Measurements from ENCODE around the gene PIM3. TPM values are rescaled to one million over a fixed set of nuclear protein-coding genes. Genes with fewer than 3 reads are reported as not detected.

PIM3 gene
- total RNA-seq, 1 experiment from 2014 or later: 183 TPM

DNA sequence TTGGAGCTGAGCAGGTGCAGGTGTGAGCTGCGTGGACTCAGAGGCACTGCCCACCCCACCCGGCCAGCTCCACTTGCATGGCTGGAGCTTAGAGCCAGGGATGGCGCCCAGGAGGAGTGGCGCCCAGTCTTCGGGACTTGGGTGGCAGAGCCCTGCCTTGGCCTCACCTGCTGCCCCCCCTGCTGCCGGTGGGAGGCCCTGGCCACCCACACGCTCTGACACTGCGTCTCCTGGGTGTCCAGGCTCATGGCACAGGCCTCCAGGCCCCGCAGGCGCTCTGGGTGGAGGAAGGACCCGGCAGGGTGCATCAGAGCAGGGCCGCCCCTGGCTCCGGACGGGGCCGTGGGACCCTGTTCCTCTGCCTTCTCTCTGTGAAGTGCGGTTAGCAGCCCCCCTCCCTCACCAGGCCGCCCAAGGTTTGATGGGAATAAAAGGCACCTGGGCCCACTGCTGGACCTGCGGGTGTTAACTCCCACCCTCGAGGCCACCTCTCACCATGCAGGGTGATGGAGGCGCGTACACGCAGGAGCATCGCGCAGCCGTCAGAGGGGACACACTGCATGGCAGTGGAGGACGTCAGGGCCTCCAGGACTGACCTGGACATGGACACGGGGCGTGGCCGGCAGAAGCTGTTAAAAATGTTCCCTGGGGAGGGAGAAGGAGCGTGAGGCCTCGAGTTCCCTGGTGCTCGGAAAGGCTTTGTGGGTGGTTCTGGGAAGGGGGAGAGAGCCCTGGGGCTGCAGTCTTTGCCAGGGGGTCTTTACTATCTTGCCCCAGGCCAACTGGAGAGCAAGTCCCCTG is 40.2 kb downstream of the PIM3 start:
- DNase-seq (ENCODE audit: low spot score): no peak

DNA sequence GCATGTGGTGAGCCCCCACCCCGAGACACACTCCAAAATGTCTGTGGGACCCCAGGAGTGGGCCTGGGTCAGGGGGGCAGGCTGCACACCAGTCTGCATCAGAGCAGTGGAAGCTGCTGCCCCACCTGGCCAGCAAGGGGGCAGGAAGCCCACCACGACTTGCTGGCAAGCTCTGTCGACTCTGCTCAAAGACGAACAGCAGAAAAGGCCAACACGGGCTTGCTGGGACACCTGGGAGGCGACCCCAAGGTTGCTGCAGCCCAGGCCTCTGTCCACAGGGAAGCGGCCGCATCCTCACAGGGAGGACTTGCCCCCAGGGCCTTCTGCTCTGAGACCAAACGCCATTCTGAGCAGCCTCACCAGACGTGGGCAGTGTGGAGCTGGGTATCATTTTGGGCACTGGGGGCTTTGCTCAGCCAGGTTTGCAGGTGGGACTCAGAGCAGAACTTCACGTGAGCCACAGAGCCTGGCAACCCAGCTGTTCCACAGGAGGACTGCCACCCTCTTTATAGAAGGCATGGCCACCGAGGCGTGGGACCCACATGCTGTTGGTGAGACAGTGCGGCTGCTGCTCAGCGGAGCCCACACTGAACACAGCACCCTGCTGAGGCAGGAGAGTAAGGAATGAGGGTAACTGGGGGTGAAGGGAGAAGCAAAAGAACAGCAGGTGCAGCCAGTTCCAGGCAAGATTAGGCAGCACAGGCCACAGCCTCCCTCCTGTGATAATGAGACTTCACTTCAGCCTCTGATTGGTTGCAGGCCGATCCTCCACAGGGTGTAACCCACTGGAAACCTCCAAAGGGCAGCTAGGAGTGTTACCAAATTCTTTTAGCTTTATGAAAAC is 41.0 kb downstream of the PIM3 start:
- DNase-seq (ENCODE audit: low spot score): no peak

GRCh38 chr22:50002791-50003190 is 42.2 kb downstream of the PIM3 start:
- DNase-seq (ENCODE audit: low spot score): no peak

DNA sequence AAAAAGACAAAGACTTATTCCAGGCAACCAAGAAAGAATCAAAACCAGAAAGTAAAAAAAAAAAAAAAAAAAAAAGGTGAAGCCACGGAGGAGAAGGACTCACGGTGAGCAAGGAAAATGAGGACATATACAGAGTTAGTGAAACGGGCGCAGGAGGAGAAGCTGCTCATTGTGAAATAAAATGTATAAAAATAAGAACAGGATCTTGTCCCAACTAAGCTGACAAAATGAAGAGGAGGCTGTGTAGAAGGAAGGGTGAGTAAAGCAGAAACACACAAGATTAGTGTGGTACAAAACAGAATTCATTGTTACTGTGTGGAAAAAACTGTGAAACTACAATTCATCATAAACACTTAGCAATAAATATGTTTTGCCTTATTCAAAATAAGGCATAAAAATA is 44.3 kb downstream of the PIM3 start:
- no peak for DNase-seq (ENCODE audit: low spot score)

DNA sequence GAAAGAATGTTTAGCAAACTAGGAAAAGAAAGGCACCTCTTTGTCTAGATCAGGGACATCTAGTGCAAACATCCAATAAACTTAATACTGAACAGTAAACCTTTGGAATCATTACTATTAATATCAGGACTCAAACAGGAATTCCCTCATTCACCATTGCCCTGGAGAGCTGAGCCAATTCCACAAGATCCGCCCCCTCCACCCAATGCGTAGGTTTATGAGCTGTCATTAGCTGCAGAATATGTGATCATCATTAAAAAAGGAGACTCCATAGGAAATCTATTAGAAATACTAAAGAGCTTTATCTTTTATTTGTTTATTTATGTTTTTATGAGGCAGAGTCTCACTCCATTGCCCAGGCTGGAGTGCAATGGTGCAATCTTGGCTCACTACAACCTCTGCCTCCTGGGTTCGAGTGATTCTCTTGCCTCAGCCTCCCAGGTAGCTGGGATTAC is 46.5 kb downstream of the PIM3 start:
- peak; percentile 52 for DNase-seq (ENCODE audit: low spot score)

DNA sequence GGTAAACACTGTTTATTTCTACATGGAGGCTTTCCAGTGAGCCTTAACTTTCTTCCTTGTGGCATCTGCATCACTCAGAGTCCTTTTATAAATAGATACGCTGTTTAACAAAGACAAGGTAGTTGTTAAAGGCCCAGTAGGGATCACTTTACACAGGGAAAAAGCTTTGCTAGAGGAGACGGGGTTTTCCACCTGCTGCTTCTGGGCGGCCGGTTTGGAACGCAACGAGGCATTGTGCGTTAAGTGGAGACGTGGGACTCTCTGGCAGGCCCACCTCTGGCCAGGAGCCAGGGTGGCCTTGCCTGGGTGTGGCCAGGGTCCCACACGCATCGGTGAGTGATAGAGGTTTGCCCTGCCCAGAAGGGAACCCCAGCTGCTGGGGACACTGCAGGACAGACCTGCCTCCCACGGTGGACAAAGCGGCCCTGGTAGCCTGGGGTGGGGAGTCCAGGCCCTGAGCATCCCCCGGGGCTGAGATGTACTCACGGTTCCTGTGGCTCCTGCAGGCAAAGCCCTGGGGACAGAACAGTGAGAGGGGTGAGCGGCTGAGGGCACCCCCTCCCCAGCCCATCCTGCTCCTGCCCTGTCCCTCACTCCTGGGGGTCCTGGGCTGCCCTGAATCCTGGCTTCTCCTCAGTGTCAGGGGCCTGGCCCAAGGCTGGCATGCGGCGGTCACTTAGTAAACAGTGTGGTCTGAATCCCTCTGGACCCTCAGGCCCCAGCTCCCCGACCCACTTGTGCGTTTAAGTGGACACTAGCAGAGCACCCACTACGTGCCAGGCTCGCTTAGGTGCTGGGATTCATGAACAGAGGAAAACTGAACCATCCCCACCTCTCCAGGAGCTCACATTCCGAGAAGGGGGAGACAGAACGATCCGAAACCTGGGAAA is 47.8 kb downstream of the PIM3 start:
- no peak for DNase-seq (ENCODE audit: low spot score)

- no peak for DNase-seq (ENCODE audit: low spot score)
Observed at GRCh38 chr22:50009251-50009650, 48.7 kb downstream of the PIM3 start.

DNA sequence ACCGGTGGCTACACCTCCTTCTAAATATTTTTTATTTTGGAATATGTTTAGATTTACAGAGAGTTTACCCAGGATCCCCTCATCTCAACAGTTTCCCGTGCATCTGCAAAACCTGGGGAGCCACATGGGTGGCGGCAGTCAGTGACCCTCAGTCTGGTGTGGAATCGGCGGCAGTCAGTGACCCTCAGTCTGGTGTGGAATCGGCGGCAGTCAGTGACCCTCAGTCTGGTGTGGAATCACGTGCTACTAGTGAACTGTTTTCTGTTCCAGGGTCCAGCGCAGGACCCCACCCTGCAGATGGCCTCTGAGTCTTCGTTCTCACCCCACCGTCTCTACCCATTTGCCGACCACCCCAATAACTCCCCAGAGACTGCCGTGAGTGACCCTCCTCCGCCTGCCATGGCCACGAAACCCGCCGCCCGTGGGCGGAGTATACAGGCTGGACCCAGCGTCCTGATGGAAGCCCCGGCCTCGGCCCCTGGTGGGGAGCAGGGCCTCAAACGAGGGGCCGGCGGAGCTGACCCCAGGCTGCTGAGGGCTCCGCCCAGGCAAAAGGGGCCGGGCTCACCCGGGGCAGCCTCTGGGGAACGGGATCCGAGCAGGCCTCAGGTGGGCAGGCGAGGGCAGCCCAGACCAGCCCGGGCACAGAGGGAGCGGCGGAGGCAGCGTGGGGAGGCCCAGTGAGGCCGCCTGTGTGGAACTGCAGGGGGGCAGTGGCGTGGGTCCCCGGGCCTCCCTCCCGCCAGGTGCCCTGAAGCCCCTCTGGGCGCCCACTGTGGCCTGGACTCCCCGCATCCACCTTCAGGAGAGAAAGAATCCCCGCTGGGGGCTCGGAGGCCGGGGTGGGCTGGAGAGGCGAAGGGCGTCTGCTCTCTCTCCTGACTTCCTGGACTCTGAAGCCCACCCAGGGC is 49.4 kb downstream of the PIM3 start:
- no peak for DNase-seq (ENCODE audit: low spot score)

- DNase-seq (ENCODE audit: low spot score): no peak
Observed at GRCh38 chr22:50010676-50011446, 50.3 kb downstream of the PIM3 start.

DNA sequence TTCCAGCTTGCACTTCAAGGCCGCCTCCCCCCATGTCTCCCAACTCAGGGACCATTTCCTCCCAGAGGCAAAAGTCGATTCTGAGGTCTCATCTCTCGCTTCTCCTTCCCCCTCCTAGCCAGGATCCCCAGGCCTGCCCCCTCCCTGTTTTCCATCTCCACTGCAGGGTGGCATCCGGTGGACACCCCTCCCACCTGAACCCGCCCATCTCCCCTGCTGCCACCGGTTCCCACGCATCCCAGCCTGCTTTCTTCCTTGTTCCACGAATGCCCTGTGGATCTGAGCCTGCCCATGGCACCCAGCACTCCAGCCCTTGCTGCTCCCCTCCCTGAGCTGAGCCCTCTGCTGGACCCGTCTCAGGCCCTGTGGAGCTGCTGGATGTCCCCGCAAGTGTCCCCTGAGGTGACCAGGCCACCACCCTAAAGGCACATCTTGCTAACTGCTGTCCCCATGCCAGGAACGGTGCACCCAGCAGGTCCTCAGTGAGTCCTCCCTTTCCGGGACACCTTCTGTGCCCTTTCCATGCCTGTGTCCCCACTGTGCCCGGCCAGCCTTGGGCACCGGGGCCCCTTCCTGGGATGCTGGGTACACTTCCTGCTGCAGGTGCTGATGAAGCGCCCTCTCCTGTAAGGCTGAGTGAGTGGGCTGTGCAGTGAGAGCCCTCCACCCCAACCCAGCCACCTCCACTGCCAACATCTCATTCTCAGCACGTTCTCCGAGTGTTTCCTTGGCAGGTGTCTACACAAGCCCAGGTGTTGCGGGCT is 51.1 kb downstream of the PIM3 start:
- DNase-seq (ENCODE audit: low spot score): no peak

- no peak for DNase-seq (ENCODE audit: low spot score)
Observed at GRCh38 chr22:50012211-50013181, 51.9 kb downstream of the PIM3 start, which contains the start of gene IL17REL. TSS of gene IL17REL (minus strand) at chr22:50012765. CDS start at chr22:50012646, 119 bp downstream.

Small RNA genes lying within 50 kb of the gene (small RNA-seq; reads per million reads assigned to genes)
- gene MIR6821: not detected

Other genes starting within 250 kb of the PIM3 start
- gene BRD1, start 132.9 kb upstream of the PIM3 start, total RNA-seq (2014; rRNA removed; shearing (Covaris generic)): 21.2 and 23.3 TPM in 2 replicates
- 10.6 and 15.3 TPM in 2 replicates for gene ZBED4, start 106.9 kb upstream of the PIM3 start, total RNA-seq (2014; rRNA removed; shearing (Covaris generic))
- gene ALG12, start 42.3 kb upstream of the PIM3 start, total RNA-seq (2014; rRNA removed; shearing (Covaris generic)): 17.9 and 27.1 TPM in 2 replicates
- gene CRELD2, start 42.1 kb upstream of the PIM3 start, total RNA-seq (2014; rRNA removed; shearing (Covaris generic)): 70.4 and 75.0 TPM in 2 replicates
- gene IL17REL, start 52.0 kb downstream of the PIM3 start, total RNA-seq (2014; rRNA removed; shearing (Covaris generic)): 0.03 and 0.13 TPM in 2 replicates
- not detected in 2 replicates for gene TTLL8, start 97.5 kb downstream of the PIM3 start, total RNA-seq (2014; rRNA removed; shearing (Covaris generic))
- gene MLC1, start 124.7 kb downstream of the PIM3 start, total RNA-seq (2014; rRNA removed; shearing (Covaris generic)): not detected in 2 replicates
- gene MOV10L1, start 129.2 kb downstream of the PIM3 start, total RNA-seq (2014; rRNA removed; shearing (Covaris generic)): not detected in 2 replicates
- gene PANX2, start 210.0 kb downstream of the PIM3 start, total RNA-seq (2014; rRNA removed; shearing (Covaris generic)): 1.1 and 1.4 TPM in 2 replicates
- gene TRABD, start 225.1 kb downstream of the PIM3 start, total RNA-seq (2014; rRNA removed; shearing (Covaris generic)): 75.2 and 82.3 TPM in 2 replicates
- 65.3 and 79.4 TPM in 2 replicates for gene SELENOO, start 240.2 kb downstream of the PIM3 start, total RNA-seq (2014; rRNA removed; shearing (Covaris generic))